NCI-H460 (cell line): Measurements from ENCODE around the gene FPR1. TPM values are rescaled to one million over a fixed set of nuclear protein-coding genes. Genes with fewer than 3 reads are reported as not detected.
"Not testable (repeated sequence)": the region's sequence is repeated elsewhere in the genome, so short reads cannot be mapped to it uniquely, and the experiment has no call there.

Experiments
- DNase-seq: peaks from one replicate; pipeline ENCODE4 v3.0.0-alpha.2; 2016; ENCODE audit warnings: low read depth; ENCODE audit errors: extremely low read depth
- total RNA-seq: library from RNA; depleted of rRNA; stranded (reverse); fragments of >200 nt; shearing (Covaris generic); gene quantifications from 2 replicates; pipeline ENCODE4 v1.2.3, GENCODE V29; 2014

FPR1 gene
- total RNA-seq, 1 experiment from 2014 or later = not detected

GRCh38 chr19:51739466-51740213 lies 12.0 kb downstream of the FPR1 start:
- no peak for DNase-seq

DNA sequence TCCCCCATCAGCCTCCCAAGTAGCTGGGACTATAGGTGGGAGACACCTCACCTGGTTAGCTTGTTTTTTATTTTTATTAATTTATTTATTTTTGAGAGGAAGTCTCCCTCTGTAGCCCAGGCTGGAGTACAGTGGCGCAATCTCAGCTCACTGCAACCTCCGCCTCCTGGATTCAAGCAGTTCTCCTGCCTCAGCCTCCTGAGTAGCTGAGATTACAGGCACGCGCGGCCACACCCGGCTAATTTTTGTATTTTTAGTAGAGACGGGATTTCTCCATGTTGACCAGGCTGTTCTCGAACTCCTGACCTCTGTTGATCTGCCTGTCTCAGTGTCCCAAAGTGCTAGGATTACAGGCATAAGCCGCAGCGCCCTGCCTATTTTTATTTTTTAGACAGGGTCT lies 13.2 kb downstream of the FPR1 start:
- DNase-seq = not testable (repeated sequence)

- no peak for DNase-seq
Observed at GRCh38 chr19:51737924-51738323, 13.8 kb downstream of the FPR1 start.

DNA sequence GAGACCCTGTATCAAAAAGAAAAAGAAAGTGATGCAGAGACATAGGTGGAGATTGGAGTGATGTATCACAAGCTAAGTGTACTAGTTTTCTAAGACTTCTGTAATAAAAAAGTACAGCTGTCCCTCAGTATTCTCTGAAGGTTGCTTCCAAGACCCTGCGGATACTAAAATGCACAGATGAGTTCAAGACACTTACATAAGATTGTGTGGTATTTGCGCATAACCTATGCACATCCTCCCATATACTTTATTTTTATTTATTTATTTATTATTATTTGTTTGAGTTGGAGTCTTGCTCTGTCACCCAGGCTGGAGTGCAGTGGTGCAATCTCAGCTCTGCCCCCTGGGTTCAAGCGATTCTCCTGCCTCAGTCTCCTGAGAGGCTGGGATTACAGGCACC lies 14.3 kb downstream of the FPR1 start:
- no peak for DNase-seq

DNA sequence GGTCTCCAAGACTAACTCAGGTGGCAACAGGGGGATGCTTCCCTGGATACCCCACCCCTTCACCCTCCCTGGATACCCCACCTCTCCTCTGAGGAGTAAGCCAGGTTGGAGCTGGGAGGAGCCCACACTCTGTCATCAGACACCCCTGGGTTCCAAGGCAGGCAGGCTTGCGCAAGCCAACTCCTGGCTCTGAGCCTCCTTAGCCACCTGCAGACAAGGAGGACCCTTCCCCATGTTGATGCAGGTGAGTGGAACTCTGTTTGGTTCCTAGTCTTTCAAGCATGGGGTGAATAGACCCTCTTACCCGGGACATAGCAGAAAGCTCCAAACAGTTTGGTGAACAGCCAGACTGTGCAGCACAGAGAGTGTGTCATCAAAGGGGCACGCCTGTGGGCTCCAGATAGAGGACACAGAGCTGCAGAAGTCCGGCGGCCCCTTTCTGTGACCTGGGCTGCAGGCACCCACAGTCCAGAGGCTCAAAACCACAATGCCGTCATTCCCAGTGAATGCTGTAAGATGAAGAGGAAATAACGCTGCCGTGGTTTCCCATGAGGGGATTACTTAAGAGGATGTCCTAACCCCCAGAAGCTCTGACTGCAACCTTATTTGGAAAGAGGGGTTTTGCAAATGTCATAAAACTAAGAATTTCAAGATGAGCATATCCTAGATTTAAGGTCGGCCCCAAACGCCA lies 15.8 kb downstream of the FPR1 start:
- no peak for DNase-seq

- DNase-seq = no peak
Observed at GRCh38 chr19:51733742-51734522, 17.7 kb downstream of the FPR1 start.

- DNase-seq = no peak
Observed at GRCh38 chr19:51729781-51730180, 21.9 kb downstream of the FPR1 start.

- no peak for DNase-seq
Observed at GRCh38 chr19:51727349-51727880, 24.3 kb downstream of the FPR1 start.

- no peak for DNase-seq
Observed at GRCh38 chr19:51726049-51726448, 25.6 kb downstream of the FPR1 start.

- no peak for DNase-seq
Observed at GRCh38 chr19:51724543-51724942, 27.1 kb downstream of the FPR1 start.

DNA sequence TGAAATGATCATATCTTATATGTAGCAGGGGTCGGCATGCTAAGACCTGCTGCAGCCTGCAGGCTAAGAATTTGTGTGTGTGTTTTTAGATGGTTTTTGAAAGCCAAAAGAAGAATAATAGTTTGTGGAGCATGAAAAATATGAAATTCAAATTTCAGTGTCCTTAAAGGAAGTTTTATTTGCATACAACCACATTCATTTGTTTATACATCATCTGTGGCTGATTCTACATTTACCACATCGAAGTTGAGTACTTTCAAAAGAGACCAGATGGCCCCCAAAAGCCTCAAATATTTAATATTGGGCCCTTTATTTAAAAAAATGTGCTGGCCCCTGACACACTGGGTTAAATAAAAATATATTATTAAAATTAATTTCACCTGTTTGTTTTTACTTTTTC lies 29.2 kb downstream of the FPR1 start:
- no peak for DNase-seq

DNA sequence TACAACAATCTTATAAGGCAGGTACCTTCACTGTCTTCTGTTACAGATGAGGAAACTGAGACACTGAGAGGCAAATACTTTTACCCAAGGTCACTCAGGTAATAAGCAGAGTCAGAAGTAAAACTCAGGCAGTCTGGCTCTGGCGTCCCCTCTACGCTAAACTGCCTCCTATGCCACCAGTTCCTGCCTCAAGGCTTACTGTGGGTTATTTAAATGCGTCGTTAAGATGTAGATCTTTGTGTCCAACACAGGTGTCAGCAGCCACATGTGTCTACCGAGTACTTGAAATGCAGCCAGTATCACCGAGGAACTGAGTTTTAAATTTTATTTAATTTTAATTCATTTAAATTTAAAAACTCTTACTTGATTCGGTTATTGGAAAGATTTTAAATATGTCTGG lies 29.8 kb downstream of the FPR1 start:
- no peak for DNase-seq

- DNase-seq = no peak
Observed at GRCh38 chr19:51719251-51719988, 32.3 kb downstream of the FPR1 start.

DNA sequence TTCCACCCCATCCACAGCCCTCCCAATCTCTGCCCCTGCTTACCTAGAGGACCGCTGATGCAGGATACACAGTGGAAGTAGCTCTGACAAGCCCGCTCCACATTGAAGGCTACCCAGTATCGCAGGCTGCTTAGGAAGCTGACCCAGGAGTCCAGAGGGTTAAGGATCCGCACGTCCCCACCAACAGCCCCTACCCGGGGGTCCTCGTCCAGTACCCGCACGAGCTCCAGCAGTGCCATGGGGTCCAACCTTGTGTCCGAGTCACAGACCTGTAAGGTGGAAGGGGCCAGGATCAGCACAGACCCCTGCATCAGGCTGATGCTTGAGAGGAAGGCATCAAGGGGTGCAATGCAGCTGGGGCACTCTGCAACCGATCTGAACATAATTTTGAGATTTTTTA lies 34.8 kb downstream of the FPR1 start:
- no peak for DNase-seq

DNA sequence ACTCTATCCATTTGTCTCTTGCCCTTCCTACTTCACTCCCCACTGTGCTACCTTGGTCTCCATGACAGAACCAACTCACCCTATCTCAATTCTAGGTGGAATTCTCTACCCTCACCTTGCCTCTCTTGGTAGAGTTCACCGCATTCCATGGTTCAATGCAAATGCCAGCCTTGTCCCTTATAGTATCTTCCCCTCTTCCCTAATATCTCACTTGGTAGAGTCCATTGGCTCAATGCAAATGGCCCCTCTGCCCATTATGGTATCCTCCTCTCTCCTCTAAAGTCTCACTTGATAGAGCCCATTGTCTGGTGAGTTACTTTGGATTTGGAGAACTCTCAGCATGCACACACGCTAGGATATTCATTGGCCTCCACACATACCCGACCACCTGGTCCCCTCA lies 35.8 kb downstream of the FPR1 start:
- no peak for DNase-seq

- DNase-seq = no peak
Observed at GRCh38 chr19:51714848-51715247, 36.8 kb downstream of the FPR1 start.

- DNase-seq = no peak
Observed at GRCh38 chr19:51713319-51714285, 38.1 kb downstream of the FPR1 start.

DNA sequence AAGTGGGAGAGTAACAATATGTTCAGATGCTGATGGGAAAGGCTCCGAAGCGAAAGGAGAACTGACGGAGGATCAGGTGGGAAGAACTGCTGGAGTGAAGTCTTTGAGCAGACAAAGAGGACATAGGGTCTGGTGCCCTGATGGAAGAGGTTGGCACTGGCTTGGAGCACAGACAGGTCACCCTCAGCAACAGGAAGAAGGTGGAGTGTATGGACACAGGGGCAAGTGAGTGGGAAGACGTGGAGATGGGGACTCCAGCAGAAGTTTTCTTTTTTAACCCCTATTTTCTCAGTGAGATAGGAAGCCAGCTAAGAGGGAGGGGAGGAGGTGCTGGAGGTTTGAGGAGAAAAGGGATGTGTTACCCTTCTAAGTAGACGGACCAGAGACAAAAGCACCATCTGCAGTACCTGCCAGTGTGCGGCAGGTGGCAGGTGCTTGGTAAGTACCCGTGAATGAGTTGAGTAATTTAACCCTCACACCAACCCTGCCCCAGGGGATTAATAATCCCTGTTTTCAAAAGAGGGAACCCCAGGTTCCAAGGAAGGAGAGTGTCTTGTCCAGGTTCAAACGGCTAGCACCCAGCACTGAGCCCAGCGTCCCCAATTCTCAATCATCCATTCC lies 39.1 kb downstream of the FPR1 start:
- DNase-seq = no peak

DNA sequence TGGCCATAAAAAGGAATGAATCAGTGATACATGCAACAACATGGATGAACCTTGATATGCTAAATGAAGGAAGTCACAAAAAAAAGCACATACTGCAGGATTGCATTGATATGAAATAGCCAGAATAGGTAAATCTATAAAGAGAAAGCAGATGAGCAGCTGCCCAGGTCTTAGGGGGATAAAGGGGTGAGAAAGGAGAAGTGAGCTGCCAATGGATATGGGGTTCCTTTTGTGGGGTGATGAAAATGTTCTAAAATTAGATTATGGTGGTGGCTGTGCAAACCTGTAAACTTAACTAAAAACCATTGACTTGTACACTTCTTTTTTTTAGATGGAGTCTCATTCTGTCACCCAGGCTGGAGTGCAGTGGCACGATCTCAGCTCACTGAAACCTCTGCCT lies 40.0 kb downstream of the FPR1 start:
- DNase-seq = no peak
